GM12801 (cell line): ENCODE measurements around the gene RPH3AL.

Experiments
- TF ChIP-seq, protein P1 (sequence below): IDR thresholded peaks from one replicate; pipeline ENCODE4 v1.5.1; 2011; ENCODE audit warnings: control low read depth; ENCODE audit not compliant: insufficient read length; ENCODE audit errors: extremely low read depth

RPH3AL gene

DNA sequence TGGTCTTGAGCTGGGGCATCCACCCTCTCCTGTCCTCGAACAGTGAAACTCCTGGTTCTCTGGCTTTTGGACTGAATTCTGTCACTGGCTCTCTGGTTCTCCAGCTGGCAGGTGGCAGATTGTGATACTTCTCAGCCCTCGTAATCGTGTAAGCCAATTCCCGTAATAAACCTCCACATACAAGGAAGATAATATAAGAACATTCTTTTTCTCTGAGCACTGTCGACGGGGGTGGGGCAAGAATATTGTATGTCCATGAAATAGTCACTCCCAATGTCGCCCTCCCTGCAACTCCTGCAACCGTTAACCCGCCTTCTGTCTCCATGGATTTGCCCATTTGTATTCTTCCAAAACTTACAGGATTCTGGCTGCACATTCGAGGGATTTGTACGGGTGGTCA lies 39.2 kb upstream of the RPH3AL start:
- TF ChIP-seq, protein P1, sequence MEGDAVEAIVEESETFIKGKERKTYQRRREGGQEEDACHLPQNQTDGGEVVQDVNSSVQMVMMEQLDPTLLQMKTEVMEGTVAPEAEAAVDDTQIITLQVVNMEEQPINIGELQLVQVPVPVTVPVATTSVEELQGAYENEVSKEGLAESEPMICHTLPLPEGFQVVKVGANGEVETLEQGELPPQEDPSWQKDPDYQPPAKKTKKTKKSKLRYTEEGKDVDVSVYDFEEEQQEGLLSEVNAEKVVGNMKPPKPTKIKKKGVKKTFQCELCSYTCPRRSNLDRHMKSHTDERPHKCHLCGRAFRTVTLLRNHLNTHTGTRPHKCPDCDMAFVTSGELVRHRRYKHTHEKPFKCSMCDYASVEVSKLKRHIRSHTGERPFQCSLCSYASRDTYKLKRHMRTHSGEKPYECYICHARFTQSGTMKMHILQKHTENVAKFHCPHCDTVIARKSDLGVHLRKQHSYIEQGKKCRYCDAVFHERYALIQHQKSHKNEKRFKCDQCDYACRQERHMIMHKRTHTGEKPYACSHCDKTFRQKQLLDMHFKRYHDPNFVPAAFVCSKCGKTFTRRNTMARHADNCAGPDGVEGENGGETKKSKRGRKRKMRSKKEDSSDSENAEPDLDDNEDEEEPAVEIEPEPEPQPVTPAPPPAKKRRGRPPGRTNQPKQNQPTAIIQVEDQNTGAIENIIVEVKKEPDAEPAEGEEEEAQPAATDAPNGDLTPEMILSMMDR, result no peak

DNA sequence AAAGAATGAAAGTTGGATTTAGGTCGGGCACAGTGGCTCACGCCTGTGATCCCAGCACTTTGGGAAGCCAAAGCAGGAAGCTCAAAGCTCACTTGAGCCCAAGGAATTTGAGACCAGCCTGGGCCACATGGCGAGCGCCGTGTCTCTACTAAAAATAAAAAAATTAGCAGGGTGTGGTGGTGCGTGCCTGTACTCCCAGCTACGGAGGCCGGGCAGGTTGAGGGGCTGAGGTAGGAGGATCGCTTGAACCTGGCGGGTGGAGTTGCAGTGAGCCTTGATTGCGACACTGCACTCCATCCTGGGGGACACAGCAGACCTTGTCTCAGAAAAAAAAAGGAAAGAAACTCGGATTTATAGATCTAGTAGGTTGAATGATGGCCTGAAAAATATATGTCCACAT lies 37.4 kb upstream of the RPH3AL start:
- TF ChIP-seq, protein P1, result no peak

- TF ChIP-seq, protein P1, result no peak
Observed at GRCh38 chr17:388087-388486, 35.5 kb upstream of the RPH3AL start.

- TF ChIP-seq, protein P1, result no peak
Observed at GRCh38 chr17:386141-386876, 33.7 kb upstream of the RPH3AL start.

DNA sequence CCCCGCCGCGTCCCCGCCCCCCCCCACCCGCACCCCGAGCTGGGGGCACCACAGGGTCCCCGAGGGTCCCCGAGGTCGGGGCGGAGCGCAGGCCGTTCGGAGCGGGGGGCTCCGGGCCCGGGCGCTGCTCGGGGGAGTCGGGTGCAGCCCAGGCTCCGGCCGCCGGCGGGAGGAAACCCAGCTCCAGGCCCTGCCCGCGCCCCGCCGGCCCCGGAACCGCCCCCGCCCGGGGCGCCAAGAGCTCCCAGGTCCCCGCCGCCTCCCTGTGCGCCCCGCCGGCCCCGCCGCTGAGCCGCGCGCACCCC lies 33.2 kb upstream of the RPH3AL start:
- TF ChIP-seq, protein P1, result no peak

GRCh38 chr17:385178-385835 lies 32.7 kb upstream of the RPH3AL start:
- TF ChIP-seq, protein P1, result no peak

- TF ChIP-seq, protein P1, result no peak
Observed at GRCh38 chr17:384622-385177, 32.1 kb upstream of the RPH3AL start.
